ENCODE results near the gene VAV3. TPM values are rescaled to one million over a fixed set of nuclear protein-coding genes. Genes with fewer than 3 reads are reported as not detected.

The VAV3 gene
- total and polyA plus RNA-seq, 2 of the 13 experiments (the other 11 are each of a cell fraction or from before 2014, with no cell fraction given): 15.9 to 29.8 TPM

DNA sequence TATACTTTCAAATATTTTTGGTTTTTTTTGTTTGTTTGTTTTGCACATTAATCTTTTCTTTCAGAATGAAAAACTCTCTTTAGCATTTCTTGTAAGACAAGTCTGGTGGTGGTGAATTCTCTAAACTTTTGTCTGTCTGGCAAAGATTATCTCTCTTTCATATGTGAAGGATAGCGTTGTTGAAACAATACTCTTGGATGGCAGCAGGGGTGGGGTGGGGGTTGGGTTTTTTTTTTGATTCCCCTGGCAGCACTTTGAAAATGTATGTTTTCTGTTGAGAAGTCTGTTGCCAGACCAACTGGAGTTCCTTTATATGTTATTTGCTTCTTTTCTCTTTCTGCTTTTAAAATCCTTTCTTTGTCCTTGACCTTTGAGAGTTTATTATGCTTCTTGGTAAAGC, 160.2 kb downstream of the VAV3 start:
- H3K9me3 ChIP-seq (ENCODE audit: low read length): no peaks in the 10 kb centered on the region
- no peak for DNase-seq (ENCODE audit: low spot score)
- no peak overlapping the region for H3K4me3 ChIP-seq (replicated peaks in 1 of 3; ENCODE audit: insufficient read depth in 1 of 3, low read depth in 2 of 3, low read length in 3 of 3)
- no peaks in the 10 kb centered on the region for H4K20me1 ChIP-seq (ENCODE audit: insufficient read depth, low read length)
- no peaks in the 10 kb centered on the region for H3K36me3 ChIP-seq (replicated peaks in 1 of 2; ENCODE audit: control insufficient read depth in 1 of 2, insufficient read depth in 2 of 2, low read length in 2 of 2)
- CTCF ChIA-PET (ENCODE audit: low intra/inter-chr PET ratio, low total read pairs): no interaction called here
- no peaks in the 10 kb centered on the region for H3K27me3 ChIP-seq (ENCODE audit: control insufficient read depth in 1 of 2, insufficient read depth in 2 of 2, low read length in 2 of 2)
- BruUV-seq (replicated peaks): no TSS peak
- no peak overlapping the region for H2AFZ ChIP-seq (ENCODE audit: low read length)
- no peak for FAIRE-seq
- H3K9ac ChIP-seq (ENCODE audit: insufficient read depth, low read depth, low read length): no peak overlapping the region
- WGBS (ENCODE audit: low lambda C conversion rate): 50% methylated on average over 1 of the region's 1 CpG
- no peak overlapping the region for H3K27ac ChIP-seq (ENCODE audit: extremely low read length, insufficient read depth, low read length)
- in situ Hi-C loops (cut with HindIII; ENCODE audit: extremely low pct_ligation_motif_present, low pct_unique_long_range_greater_than_20kb) (no loop called here), intact Hi-C loops (cut with micrococcal nuclease; ENCODE audit: unreplicated experiment) (no loop called here)
- H3K4me2 ChIP-seq (ENCODE audit: low read depth, low read length): no peak overlapping the region
- POLR2A ChIA-PET: no interaction called here
- ATAC-seq: no peak
- H3K4me1 ChIP-seq (ENCODE audit: insufficient read depth, low read length): no peaks in the 10 kb centered on the region
- no peaks in the 10 kb centered on the region for H3K79me2 ChIP-seq (ENCODE audit: insufficient read depth, low read length)
- TF ChIP-seq ZNF160 (CRISPR knock-in tag; IDR thresholded peaks at IDR 0.05) (no peak), GTF2F1 (IDR thresholded peaks at IDR 0.05; ENCODE audit: low read length) (no peak), HNRNPK (IDR thresholded peaks at IDR 0.05; ENCODE audit: low read depth, low read length, poor library complexity, severe bottlenecking) (no peak), TBL1XR1 (IDR thresholded peaks at IDR 0.05; ENCODE audit: borderline replicate concordance, low read length, partially characterized antibody) (no peak), MTA1 (CRISPR knock-in tag; IDR thresholded peaks at IDR 0.05; ENCODE audit: borderline replicate concordance) (no peak), ZNF292 (CRISPR knock-in tag; IDR thresholded peaks at IDR 0.05; ENCODE audit: borderline replicate concordance, low read depth) (no peak), PRPF4 (IDR thresholded peaks at IDR 0.05; ENCODE audit: low read depth, low read length, poor library complexity, severe bottlenecking) (no peak), ISX (CRISPR knock-in tag; conservative IDR thresholded peaks at IDR 0.05) (no peak), MED8 (CRISPR knock-in tag; IDR thresholded peaks at IDR 0.05; ENCODE audit: insufficient replicate concordance) (no peak), ZNF205 (CRISPR knock-in tag; IDR thresholded peaks at IDR 0.05) (no peak), ZNF562 (CRISPR knock-in tag; IDR thresholded peaks at IDR 0.05; ENCODE audit: borderline replicate concordance) (no peak), ZNF451 (CRISPR knock-in tag; IDR thresholded peaks at IDR 0.05) (no peak)
- TF ChIP-seq, protein P1, sequence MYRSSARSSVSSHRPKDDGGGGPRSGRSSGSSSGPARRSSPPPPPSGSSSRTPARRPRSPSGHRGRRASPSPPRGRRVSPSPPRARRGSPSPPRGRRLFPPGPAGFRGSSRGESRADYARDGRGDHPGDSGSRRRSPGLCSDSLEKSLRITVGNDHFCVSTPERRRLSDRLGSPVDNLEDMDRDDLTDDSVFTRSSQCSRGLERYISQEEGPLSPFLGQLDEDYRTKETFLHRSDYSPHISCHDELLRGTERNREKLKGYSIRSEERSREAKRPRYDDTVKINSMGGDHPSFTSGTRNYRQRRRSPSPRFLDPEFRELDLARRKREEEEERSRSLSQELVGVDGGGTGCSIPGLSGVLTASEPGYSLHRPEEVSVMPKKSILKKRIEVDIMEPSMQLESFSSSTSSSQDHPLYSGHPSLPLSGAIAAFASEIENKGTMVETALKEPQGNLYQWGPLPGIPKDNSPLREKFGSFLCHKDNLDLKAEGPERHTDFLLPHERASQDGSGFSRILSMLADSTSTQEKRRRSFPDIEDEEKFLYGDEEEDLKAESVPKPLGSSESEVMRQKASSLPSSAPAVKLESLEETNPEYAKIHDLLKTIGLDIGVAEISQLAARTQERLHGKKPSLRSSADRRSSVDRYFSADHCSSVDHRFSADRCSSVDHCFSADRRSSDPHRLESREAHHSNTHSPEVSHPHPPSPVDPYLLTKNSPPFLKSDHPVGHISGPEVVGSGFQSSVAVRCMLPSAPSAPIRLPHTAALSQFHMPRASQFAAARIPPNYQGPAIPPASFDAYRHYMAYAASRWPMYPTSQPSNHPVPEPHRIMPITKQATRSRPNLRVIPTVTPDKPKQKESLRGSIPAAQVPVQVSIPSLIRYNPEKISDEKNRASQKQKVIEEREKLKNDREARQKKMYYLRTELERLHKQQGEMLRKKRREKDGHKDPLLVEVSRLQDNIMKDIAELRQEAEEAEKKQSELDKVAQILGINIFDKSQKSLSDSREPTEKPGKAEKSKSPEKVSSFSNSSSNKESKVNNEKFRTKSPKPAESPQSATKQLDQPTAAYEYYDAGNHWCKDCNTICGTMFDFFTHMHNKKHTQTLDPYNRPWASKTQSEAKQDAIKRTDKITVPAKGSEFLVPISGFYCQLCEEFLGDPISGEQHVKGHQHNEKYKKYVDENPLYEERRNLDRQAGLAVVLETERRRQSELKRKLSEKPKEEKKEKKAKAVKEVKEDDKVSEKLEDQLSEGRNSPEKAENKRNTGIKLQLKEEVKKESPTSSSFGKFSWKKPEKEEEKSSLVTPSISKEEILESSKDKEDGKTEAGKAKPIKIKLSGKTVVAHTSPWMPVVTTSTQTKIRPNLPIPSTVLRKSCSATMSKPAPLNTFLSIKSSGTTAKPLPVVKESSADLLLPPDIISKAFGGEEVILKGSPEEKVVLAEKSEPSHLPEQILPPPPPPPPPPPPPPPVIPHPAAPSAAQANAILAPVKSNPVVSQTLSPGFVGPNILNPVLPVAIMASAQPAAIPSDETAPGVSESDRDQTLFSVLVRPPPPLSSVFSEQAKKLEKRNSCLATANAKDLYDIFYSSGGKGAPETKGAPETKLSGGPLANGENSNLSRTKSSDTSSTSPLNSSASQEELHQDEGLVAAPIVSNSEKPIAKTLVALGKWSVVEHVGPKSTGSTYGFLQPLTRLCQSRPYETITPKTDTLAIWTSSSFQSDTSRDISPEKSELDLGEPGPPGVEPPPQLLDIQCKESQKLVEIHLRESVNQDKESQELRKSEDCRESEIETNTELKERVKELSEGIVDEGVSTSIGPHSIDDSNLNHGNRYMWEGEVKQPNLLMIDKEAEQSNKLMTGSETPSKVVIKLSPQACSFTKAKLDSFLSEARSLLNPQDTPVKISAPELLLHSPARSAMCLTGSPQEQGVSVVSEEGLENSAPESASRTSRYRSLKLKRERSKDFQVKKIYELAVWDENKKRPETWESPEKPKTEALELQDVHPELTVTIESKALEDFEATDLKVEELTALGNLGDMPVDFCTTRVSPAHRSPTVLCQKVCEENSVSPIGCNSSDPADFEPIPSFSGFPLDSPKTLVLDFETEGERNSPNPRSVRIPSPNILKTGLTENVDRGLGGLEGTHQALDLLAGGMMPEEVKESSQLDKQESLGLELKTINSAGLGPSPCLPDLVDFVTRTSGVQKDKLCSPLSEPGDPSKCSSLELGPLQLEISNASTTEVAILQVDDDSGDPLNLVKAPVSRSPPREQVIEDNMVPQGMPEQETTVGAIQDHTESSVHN (CRISPR knock-in tag; IDR thresholded peaks at IDR 0.05): no peak
- TF ChIP-seq, protein P2, sequence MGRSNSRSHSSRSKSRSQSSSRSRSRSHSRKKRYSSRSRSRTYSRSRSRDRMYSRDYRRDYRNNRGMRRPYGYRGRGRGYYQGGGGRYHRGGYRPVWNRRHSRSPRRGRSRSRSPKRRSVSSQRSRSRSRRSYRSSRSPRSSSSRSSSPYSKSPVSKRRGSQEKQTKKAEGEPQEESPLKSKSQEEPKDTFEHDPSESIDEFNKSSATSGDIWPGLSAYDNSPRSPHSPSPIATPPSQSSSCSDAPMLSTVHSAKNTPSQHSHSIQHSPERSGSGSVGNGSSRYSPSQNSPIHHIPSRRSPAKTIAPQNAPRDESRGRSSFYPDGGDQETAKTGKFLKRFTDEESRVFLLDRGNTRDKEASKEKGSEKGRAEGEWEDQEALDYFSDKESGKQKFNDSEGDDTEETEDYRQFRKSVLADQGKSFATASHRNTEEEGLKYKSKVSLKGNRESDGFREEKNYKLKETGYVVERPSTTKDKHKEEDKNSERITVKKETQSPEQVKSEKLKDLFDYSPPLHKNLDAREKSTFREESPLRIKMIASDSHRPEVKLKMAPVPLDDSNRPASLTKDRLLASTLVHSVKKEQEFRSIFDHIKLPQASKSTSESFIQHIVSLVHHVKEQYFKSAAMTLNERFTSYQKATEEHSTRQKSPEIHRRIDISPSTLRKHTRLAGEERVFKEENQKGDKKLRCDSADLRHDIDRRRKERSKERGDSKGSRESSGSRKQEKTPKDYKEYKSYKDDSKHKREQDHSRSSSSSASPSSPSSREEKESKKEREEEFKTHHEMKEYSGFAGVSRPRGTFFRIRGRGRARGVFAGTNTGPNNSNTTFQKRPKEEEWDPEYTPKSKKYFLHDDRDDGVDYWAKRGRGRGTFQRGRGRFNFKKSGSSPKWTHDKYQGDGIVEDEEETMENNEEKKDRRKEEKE (IDR thresholded peaks at IDR 0.05): no peak
